Fibroblast of skin of abdomen (primary cell): ENCODE results near the gene HDLBP.
"Not testable (repeated sequence)": the region's sequence is repeated elsewhere in the genome, so short reads cannot be mapped to it uniquely, and the experiment has no call there.

Source experiments
- DNase-seq: peaks from one replicate; pipeline ENCODE4 v3.0.0-alpha.2; 2013

The HDLBP gene

DNA sequence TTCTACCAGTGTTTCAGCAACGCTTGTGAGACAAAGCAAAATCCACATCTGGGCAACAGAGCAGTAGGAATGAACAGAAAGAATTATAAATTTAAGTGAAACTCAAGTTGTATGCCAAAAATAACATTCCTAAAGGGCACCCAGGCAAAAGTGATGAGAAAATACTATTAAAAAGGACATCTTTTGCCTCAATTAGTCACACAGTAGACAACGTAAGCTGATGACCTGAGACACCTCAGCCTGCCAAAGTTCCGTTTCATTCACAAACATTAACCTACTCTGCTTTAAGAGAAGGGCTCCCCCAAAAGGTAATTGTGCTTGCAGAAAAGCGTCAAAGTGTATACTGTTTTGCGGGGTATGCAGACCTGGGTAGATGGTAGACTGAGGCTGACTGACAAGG, 7.2 kb downstream of the HDLBP start:
- DNase-seq: peak; percentile 31

DNA sequence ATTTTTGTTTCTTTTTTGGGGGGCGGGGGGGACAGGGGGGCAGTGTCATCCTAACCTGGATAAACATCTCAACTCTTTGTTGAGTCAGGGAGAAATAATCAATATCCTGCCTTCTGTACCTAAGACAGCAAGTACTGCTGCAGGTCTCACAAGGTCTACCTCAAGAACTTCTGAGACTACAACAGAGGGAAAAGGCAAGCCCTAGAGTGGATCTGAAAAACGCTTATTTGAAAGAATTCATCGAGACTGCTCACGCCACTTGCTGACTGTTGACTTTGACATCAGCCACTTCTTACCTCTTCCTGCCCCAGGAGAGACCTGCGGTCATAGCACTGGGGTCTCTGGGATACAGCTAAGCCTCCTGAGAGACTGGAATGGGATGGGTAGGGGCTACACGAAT, 8.4 kb downstream of the HDLBP start:
- no peak for DNase-seq

DNA sequence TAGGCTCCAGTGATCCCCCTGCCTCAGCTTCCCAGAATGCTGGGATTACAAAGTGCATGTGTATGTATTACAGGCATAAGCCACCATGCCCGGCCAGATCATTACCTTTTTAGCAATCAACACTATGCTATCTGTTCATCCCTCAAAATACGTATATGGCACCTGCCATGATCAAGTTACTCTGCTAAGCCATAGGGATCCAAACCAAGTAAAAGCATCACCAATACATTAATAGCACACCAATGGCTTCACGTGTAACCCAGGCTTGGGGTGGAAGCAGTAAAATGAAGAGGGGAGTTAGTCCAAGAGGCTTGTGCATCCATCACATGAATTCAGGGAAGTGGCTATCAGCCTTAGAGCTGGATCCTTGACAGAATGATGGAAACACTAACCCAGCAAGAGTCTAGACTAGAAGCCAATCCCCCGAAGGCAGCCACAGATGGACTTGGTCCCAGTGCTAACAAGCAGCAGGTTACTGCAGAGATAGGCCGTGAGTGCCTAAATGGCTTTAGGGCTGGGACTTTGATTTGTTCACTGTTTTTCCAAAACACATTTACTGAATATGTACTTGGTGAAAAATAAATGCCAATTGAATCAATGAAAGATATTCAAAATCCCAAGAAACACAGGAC, 11.3 kb downstream of the HDLBP start:
- DNase-seq: no peak

DNA sequence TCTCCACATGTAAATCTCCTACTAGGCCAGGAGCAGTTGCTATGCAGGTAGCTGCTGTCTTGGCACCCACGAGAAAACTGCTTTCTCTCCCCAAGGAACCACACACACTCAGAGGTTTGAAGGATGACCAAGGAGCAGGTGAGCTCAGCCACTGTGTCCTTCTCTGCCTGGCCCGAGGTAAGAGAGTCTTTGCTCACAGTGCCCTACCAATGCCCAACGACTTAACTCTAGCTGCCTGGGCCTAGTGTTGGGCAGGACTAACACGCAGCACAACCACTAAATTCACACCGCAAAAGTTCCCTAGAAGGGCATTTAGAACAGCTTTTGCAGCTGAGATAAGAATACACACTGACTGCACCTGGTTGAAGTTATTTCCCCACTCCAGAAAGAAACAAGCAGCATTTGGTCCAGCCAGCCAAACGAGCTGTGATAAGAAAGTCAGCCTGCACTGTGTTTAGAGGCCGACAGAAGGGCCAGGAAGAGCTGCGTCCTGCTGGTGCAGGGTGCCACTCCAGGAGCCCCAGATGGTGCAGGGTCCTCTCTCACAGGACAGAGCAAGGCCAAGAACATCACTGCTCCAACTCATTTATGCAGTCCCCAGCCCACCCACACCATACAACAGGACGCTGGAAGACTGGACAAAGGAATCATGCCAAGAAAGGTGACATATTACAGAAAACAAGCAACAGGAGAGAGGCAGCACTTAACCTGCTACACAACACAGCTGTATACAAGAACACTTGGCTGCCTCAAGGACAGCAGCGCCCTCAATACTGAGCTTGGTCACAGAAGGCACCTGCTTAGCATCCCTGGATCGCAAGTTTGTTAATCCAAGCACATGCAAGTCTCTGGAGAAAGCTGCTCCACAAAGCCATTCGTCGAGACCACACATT, 12.5 kb downstream of the HDLBP start:
- DNase-seq: no peak

DNA sequence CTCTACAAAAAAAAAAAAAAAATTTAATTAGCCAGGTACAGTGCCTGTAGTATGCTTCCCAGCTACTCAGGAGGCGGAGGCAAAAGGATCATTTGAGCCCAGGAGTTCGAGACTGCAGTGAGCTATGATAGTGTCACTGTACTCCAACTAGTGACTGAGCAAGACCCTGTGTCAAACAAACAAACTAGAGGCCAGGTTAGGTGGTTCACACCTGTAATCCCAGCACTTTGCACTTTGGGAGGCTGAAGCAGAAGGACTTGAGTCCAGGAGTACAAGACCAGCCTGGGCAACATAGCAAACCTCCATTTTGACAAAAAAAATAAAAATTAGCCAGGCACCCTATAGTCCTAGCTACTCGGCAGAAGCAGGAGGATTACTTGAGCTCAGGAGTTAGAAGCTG, 13.4 kb downstream of the HDLBP start:
- DNase-seq: no peak

DNA sequence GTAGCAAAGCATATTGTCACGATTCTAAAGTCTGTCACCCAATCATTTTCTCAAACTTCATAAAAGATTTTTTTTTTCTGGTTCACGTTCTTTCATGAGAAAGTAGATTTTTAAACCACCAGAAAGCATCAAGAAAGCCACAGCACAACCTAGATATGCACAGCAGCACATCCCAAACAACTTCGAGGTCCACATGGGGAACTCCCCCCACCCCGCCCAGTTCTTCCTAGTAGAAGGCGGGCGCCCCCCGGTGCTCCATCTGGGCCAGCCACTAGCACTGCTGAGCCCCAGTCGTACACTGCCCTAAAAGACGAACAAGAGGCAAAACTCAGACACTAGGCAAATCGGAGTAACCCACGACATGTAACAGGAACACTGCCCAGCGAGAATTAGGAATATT, 15.5 kb downstream of the HDLBP start:
- no peak for DNase-seq

DNA sequence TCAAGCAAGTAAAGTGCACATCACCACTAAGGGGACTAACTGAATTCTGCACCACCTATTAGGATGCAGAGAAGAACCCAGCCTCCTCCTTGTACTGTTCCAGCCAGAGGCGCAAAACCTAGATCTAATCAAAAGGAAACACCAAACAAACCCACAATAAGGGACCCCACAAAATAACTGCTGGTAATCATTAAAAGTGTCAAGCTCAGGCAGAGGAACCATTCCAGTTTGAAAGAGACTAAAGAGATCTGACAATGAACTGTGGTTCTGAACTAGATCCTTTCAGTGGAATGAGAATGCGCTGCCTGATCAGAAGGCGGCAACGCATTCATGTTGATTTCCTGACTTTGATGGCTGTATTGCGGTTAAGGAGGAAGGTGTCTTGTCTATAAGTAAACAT, 16.8 kb downstream of the HDLBP start:
- no peak for DNase-seq

DNA sequence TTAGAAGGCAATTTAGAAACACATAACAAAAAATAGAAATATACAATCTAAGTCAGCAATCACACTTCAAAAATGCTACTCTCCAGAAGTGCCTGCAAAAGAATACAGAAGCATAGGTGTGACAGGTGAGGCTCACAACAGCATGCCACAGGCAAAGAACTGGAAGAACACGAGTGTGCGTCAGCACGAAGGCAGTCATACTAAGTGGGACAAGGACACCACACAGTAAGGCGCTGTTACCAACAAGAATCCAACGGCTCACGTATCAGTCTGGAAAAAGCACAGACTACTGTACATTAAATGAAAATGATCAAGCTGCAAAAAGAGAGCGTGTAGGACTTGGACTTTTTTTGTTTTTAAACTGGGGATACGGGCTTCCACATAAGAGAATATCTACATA, 18.7 kb downstream of the HDLBP start:
- DNase-seq: no peak

DNA sequence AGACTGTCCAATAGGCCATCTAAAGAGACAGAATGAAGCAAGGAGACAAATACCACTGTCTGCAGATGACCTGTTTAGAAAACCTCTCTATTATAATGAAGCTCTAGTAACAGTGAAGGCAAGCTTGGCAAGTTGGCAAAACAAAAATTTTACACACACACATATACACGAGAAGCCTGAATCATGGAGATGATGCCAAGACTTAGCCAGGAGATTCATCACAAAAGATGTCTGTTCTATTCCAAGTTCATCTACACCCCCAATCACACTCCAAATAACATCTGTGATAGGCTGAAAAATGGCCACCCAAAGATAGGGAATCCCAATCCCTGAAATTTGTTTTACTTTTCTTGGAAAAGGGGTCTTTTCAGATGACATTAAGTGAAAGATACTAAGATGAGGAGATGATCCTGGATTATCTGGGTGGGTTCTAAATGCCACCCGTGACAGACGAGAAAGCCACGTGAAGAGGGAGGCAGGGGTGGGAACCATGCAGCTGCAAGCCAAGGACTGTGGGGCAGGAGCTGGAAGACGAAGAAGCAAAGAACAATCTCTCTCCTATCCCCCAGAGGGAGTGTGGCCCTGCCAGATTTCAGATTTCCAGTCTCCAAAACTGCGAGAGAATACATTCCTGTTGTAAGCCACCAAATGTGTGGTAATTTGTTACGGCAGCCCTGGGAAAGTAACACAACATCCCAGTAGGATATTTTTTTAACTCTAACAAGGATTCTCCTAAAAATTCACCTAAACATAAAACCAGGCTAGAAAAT, 20.0 kb downstream of the HDLBP start:
- DNase-seq: no peak

DNA sequence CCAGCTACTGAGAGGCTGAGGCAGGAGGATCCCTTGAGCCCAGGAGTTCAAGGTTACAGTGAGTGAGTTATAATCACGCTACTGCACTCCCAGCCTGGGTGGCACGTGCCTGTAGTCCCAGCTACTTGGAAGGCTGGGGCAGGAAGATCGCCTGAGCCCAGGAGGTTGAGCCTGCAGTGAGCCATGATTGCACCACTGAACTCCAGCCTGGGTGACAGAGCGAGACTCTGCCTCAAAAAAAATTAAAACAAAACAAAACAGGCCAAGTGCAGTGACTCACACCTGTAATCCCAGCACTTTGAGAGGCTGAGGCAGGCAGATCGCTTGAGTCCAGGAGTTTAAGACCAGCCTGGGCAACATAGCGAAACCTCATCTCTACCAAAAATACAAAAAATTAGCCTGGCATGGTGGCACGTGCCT, 22.1 kb downstream of the HDLBP start:
- not testable (repeated sequence) for DNase-seq

DNA sequence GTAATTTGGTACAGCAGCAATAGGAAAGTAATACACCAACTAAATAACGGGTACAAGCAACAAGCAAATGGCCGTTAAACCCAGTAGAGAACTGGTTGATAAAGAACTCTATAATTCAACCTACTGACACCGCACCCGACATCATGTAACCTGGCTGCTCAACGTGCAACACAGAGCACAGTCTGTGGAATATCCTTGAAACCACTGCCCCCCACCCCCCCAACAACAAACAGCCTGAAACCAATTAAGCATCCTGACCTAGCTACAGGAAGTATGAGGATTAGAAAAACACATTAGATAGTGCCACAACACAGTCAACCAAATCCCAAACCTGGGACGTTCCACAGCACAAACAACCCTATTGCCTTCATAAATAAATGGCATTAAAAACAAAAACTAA, 23.5 kb downstream of the HDLBP start:
- no peak for DNase-seq

DNA sequence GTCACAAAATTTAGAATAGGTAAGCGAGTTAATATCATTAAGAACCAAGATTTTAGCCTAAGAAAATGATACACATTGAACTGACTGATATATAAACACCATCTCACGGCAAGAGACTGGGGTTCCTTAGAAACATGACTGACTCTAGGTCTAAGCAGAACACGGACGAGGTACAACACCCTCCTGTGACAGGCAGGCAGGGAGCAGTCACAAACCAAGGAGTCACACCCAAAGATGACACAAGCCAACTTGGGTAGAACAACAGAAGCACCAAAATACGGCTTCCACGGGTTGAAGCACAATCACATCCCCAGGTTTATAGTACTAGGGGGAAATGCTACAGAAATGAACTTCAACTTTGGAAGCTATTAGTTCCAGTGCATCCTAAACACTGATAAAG, 24.3 kb downstream of the HDLBP start:
- no peak for DNase-seq

DNA sequence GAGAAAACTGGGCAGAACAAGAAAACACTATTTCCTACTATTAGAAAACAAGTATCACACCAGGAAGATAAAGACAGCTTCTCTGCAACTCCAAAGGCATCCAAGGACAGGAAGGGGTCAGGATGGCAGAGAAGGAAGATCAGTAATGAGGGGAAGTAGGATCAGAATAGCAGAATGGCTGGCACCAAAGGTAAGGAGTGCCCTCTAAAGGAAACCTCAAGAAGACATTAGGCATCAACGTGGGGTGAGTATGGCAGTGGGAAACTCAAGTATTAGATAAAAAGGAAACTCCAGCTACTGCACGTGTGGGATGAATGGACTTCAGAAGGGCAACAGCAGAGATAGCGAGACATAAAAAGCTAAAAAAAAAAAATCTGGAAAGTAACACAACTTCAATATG, 25.9 kb downstream of the HDLBP start:
- no peak for DNase-seq

DNA sequence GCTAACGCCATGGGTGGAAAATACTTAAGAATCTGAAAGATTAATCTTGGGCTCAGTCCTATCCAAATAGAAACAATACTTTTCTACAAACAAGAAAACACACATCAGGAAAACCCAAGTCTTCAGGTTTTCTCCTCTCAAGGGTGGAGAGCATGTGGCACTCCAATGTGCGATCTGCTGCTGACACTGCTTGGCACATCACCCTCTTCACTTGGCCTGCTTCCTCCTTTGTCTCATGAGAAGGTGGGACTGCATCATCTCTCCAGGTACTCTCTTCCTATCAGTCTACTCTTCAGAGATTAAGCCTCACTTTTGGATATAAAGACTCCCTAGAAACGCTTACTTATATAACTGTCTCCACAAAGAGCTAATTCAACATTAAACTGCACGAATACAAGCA, 26.4 kb downstream of the HDLBP start:
- no peak for DNase-seq

DNA sequence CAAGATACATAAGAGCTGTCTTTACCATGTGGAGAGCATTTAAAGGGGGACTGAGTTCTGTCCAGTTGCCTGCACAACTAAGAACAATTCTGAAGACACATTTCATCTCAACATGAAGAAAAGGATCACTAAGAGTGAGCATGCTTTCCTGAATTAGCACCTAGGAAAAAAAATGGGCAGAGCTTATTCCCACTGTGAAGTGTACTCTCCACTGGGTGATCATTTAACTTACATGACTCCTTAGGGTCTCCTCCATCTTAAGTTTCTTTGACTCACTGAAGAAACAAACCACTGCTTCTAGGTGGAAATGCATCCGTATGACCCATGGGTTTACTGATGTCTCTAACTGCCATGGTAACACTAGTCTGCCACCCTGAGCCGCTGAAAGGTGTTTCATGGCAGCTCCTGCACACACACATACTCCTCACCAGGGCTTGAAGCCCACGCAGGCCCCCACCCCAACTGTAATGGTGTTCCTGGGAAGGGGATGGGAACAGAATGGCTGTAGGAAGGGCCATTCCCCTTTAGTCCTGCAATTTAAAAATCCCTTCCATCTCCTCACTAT, 27.1 kb downstream of the HDLBP start:
- no peak for DNase-seq

DNA sequence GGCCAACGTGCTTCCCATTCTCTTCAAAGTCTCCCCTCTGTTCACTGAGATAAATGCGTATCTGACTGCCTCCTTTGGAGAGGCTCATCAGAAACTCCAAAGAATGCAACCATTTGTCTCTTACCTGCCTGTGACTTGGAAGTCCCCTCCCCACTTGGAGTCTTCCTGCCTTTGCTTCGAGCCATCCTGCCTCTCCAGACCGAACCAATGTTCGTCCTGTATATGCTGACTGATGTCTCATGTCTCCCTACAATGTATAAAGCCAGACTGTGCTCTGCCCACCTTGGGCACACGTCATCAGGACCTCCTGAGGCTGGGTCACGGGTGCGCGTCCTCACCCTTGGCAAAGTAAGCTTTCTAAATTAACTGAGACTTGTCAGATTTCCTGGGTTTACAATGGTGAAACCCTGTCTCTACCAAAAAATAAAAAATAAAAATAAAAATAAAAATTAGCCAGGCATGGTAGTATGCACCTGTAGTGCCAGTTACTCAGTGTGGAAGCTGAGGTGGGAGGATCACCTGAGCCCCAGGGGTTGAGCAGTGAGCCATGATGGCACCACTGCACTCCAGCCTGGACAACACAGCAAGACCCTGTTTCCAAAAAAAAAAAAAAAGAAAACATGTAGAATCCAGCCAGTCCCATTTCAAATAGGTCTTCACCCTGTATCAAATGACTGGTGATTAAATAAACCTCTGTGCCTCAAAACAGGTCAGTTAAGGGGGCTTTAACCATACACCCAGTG, 29.0 kb downstream of the HDLBP start:
- no peak for DNase-seq

DNA sequence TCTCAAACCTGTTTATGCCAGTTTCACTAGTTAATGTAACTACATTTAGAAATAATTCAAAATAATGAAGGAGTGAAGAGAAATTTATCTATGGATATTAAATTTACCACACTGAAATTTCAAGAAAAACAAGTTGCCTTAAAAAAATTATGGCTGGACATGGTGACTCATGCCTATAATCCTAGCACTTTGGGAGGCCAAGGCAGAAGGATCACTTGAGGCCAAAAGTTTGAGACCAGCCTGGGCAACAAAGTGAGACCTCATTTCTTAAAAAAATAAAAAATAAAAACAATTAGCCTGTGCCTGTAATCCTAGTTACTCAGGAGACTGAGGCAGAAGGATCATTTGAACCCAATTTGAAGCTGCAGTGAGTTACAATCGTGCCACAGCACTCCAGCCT, 29.9 kb downstream of the HDLBP start:
- no peak for DNase-seq

DNA sequence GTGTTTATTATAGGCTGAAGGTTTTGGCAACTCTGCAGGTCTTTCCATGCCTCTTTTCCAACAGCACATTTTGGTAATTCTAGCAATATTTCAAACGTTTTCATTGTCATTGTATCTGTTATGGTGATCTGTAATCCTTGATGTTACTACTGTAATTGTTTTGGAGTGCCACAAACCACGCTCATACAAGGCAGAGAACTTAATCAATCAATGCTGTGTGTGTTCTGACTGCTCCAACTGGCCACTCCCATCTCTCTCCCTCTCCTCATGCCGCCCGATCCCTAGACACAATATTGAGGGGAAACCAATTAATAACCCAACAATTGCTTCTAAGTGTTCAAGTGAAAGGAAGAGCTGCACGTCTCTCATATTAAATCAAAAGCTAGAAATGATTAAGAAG, 32.9 kb downstream of the HDLBP start:
- no peak for DNase-seq

DNA sequence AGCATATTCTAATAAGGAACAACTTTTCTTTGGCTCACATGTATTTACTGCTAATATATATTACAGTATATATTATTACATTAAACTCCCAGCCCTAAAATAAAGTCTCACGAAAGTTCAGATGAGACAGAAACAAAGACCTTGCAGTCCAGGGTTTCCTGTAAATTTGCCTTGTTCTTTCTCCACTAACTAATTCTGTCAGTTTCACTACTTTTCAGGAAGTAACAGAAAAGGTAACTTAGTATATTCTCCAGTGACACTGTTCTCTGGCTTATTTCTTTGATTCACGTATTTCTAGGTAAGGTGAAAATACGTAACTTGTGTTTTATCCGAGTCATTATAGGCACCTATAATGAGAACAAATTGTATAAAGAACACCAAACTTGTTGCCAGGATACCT, 35.2 kb downstream of the HDLBP start:
- DNase-seq: no peak

DNA sequence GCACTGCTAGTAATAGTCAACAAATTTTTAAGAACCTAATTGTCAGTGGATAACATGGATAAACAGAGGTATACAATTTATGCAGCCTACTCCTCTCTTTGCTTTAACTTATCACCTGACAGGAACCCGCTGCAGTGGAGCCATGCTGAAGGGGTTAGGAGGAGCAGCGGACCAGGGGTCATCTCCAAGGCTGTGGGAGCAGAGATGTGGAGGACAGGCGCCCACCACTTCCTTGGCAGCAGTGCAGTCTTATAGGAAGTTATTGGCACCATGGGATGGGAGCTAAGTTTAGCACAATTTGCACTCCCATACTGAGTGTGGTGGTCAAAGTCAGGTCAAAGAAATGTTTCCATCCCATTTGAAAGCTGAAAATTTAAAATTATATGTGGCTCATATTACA, 35.6 kb downstream of the HDLBP start:
- DNase-seq: no peak

DNA sequence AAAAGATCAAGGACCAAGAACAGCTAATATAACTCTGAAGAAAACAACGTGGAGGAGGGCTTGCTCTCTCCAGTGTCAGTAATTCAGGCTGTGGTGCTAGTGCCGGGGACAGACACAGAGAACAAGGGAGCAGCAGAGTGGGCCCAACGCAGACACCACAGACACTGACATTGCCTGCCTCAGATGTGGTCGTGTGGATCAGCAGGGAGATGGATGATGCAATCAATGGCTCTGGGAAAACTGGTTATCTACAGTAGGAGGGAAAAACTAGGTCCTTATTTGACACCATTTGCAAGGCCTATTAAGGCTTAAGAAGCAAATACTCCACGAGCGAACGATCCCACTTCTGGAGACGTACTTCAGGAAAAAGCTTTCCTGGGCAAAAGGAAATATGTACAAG, 36.1 kb downstream of the HDLBP start:
- DNase-seq: peak; percentile 45

DNA sequence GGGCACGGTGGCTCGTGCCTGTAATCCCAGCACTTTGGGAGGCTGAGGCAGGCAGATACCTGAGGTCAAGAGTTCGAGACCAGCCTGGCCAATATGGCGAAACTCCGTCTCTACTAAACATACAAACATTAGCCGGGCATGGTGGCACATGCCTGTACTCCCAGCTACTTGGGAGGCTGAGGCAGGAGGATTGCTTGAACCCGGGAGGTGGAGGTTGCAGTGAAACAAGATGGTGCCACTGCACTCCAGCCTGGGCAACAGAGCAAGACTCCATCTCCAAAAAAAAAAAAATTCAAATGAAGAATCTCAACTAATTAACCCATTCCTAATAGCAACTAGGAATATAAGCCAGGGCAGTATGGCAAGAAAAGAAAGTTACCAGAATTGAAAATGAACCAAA, 37.2 kb downstream of the HDLBP start:
- not testable (repeated sequence) for DNase-seq

DNA sequence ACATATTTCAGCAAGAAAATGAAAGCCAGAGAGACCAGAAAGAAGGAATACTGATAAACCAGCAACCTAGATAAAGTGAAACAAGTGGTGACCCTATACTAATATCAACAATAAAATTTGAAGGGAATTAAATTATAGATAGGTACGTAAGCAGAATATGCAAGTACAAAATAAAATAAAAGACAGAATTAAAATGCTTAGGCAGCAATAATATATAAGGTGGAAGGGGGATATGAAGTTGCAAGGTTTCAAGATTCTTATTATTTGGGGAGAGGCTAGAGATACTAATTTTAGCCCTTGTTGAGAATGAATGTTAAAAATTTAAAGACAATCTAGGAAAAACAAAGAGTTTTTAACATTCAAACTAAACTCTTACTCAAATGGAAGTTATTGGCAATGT, 39.6 kb downstream of the HDLBP start:
- no peak for DNase-seq
